HUES64 (cell line): ENCODE data around the gene NPR3.

Experiments used
- H3K27ac ChIP-seq: 2 replicates; pipeline ENCODE4 v1.7.0; 2013; ENCODE audit warnings: low read depth, low read length, inconsistent platforms
- H3K27me3 ChIP-seq: 2 replicates; pipeline ENCODE4 v1.6.1; 2013; ENCODE audit warnings: mild to moderate bottlenecking, low read length; ENCODE audit not compliant: insufficient read depth
- H3K36me3 ChIP-seq: 2 replicates; pipeline ENCODE4 v1.6.1; 2013; ENCODE audit warnings: mild to moderate bottlenecking, low read length; ENCODE audit not compliant: insufficient read depth
- H3K4me1 ChIP-seq: 2 replicates; pipeline ENCODE4 v1.6.1; 2013; ENCODE audit warnings: mild to moderate bottlenecking, low read length, moderate library complexity; ENCODE audit not compliant: insufficient read depth
- H3K4me3 ChIP-seq: 2 replicates; pipeline ENCODE4 v1.5.1; 2013; ENCODE audit warnings: mild to moderate bottlenecking, low read length, moderate library complexity
- H3K9ac ChIP-seq: 2 replicates; pipeline ENCODE4 v1.6.1; 2013; ENCODE audit warnings: mild to moderate bottlenecking, low read depth, low read length
- H3K9me3 ChIP-seq: 2 replicates; pipeline ENCODE4 v1.6.1; 2013; ENCODE audit warnings: low read depth, low read length; ENCODE audit not compliant: insufficient read depth
- WGBS: fragments of 150-250, 120-280 bp; methylation state at CpG from one replicate; pipeline ENCODE4 v1.1.7; 2013; ENCODE audit warnings: missing lambda C conversion rate; 5-methylcytosine and 5-hydroxymethylcytosine counted together

The NPR3 gene

DNA sequence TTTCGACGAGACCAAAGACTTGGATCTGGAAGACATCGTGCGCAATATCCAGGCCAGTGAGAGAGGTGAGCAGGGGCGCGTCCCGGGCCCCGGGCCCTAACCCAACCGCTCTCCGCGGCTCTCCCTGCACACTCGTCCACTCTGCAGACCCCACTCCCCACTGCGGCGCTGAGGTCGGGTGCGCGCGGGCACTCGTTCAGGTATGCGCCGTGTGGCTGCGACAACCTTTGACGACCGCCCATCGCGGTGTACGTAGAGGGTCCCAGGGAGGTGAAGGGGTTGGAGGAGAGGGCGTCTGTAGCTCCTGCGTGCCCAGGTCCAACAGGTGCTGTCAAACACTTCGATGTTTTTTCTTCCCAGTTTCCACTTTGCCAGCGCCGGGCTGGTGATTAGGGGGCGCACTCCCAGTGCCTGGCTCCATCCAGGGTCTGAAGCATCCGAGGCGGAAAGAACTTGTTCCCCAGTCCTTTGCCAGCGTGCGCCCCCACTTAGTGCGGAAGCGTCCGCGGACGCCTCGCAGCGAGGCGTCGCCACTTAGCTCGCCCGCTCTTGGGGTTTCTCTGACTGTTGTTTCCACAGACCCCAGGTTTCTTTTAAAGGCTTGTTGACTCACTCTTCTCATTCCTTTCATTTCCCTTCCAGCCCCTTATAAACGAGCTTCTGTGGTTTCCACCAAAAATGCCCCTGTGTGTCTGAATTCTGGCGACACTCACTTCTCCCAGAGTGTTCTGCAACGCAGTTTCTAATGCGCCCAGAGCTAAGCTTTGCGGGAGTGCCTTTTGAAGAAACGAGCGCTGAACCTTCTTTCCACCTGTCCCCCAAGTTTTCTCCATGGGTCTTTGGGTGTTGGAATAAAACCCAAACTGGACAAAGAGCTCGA, 1.6 kb downstream of the NPR3 start:
- Histone ChIP-seq H3K27ac (no peak overlapping the region), H3K9me3 (no peaks in the 10 kb centered on the region), H3K4me3 (peak overlapping the region; percentile 45), H3K36me3 (no peaks in the 10 kb centered on the region), H3K4me1 (peaks cover 3% of the 10 kb centered on the region), H3K27me3 (peaks cover 87% of the 10 kb centered on the region), H3K9ac (no peak overlapping the region)
- WGBS = 7% methylated on average over 56 of the region's 56 CpGs

DNA sequence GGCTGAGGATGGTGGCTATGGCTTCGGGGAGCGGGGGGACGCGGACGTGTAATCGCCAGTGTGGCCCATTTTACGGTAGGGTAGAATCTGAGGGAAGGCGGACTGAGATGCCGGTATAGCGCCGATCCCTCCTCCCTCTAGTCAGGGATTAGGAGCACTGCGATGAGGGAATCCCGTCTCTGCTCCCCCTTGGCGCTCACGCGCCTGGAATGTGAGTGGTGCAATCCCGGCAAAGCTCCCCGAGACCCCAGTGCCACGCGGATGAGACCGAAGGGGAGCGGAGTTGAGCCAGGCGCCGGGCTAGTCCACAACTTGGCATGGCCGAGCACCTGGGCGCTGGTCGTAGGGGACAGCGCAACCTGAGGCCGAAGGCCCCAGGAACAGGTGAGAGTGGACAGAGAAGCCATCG, 2.2 kb downstream of the NPR3 start:
- H3K27ac ChIP-seq = no peak overlapping the region
- whole genome bisulfite sequencing = 4% methylated on average over 30 of the region's 30 CpGs
- 0 out of 2 replicates have a peak, but pooled peaks cover 4% of the 10 kb centered on the region for H3K9me3 ChIP-seq
- H3K36me3 ChIP-seq = no peaks in the 10 kb centered on the region
- no peak overlapping the region for H3K9ac ChIP-seq
- H3K4me3 ChIP-seq = peak overlapping the region; percentile 45
- peaks cover 81% of the 10 kb centered on the region for H3K27me3 ChIP-seq
- peaks cover 3% of the 10 kb centered on the region for H3K4me1 ChIP-seq

DNA sequence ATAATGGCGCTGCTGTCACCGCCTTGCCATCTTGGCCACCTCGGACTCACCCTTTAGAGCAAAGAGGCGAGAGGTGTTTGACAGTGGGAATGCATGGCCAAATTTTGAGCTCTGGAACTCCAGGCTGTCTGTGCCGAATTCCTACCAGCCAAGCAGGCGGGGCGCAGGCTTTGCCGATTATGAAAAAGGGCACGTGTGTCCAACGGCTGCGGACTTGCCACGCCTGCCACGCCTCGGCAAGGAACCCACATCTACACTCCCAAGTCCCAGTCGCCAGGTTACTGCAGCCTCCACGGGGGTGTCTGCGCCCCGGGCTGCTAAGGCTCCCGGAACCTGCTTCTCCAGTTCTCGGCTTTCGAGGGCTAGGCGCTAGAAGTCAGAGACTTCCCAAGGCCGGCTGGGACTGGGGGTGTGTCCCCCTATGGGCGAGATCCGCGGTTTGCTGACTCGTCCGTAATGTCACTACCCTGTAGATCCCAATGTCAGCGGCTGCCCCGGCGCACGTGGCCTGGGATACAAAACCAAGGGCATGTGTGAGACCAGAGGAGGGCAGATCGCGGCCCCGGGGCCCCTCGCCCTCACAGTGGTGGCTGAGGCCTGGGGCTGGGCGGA, 2.8 kb downstream of the NPR3 start:
- H3K9ac ChIP-seq = no peak overlapping the region
- H3K9me3 ChIP-seq = 0 out of 2 replicates have a peak, but pooled peaks cover 4% of the 10 kb centered on the region
- peak overlapping the region; percentile 45 for H3K4me3 ChIP-seq
- WGBS = 3% methylated on average over 37 of the region's 37 CpGs
- H3K4me1 ChIP-seq = peaks cover 3% of the 10 kb centered on the region
- H3K27me3 ChIP-seq = peaks cover 76% of the 10 kb centered on the region
- no peak overlapping the region for H3K27ac ChIP-seq
- no peaks in the 10 kb centered on the region for H3K36me3 ChIP-seq

DNA sequence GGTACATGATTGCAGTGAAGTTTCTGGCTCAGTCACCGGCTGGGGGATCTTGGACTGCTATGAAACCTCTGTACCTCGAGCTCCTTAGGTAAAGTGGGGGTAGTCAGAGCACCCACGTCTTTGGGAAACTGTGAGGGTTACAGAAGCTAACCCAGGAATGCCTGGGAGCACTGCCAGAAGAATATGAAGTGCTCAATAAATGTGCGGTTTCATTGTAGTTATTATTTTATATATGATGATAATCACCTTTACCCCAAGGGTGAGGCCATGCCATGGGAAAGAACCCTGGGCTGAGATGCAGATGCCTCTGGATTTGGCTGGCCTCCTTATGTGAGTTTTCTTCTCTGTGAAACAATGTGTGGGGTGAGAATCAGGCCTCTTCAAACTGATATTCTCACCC, 3.7 kb downstream of the NPR3 start:
- Histone ChIP-seq H3K27me3 (peaks cover 66% of the 10 kb centered on the region), H3K4me3 (no peak overlapping the region), H3K36me3 (no peaks in the 10 kb centered on the region), H3K4me1 (peaks cover 3% of the 10 kb centered on the region), H3K9ac (no peak overlapping the region), H3K9me3 (0 out of 2 replicates have a peak, but pooled peaks cover 4% of the 10 kb centered on the region), H3K27ac (no peak overlapping the region)
- WGBS = 74% methylated on average over 3 of the region's 4 CpGs

DNA sequence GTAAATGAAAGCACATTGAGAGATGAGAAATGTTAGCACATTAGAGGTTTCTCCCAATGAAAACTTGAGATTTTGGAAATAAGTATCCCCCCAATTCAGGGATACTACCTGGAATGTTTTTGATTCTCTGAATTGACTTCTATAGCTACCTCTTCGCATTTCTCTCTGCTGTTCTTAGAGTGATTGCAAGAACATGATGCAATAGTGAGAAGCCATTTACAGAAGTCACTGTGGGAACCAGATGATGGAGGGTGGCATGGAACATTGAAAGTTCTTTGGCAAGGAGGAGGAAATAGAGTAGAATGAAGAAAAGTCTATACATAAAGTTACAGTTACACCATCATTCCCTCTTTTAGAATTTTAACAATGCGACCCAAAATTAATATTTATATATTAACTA, 9.2 kb downstream of the NPR3 start:
- WGBS = 100% methylated on average over 1 of the region's 2 CpGs
- 0 out of 2 replicates have a peak, but pooled peaks cover 4% of the 10 kb centered on the region for H3K9me3 ChIP-seq

DNA sequence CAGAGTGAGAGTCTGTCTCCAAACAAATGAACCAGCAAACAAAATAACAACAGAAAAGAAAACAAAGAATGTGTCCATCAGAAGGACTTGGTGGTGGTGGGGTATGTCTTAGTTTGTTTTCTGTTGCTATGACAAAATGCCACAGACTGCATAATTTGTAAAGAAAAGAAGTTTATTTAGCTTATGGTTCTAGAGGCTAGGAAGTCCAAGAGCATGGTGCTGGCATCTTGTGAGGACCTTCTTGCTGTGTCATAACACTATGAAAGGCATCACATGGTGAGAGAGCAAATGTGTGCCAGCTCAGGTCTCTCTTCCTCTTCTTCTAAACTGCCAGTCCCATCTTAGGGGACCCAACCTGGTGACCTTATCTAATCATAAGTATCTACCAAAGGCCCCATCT, 10.5 kb downstream of the NPR3 start:
- Histone ChIP-seq H3K27me3 (no peaks in the 10 kb centered on the region; the same call in 1 of the 2 replicates), H3K36me3 (no peaks in the 10 kb centered on the region), H3K9ac (no peak overlapping the region), H3K27ac (no peak overlapping the region), H3K9me3 (0 out of 2 replicates have a peak, but pooled peaks cover 4% of the 10 kb centered on the region), H3K4me1 (no peaks in the 10 kb centered on the region), H3K4me3 (no peak overlapping the region)

More for the DNA sequence above, 9.2 kb downstream of the NPR3 start:
- Histone ChIP-seq H3K27ac (no peak overlapping the region), H3K27me3 (peaks cover 11% of the 10 kb centered on the region), H3K4me3 (no peak overlapping the region), H3K36me3 (no peaks in the 10 kb centered on the region), H3K4me1 (no peaks in the 10 kb centered on the region), H3K9ac (no peak overlapping the region)

DNA sequence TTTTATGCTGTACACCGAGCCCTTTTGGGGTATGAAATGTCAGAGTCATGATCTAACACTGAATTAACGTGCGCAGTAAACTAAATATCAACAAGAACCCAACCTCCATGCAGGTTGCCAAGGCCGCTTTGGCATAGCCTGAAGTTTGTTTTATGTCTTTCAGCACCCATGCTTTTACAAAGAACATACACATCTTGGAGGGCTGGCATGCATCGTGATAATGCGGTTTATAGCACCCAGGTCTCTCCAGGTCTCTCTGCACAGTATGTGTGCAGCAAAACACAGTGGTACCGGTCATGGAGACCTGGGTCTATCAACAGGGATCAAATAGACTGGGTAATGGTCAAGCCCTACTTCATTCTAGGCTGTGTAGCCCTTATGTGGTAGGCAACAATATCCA, 11.8 kb downstream of the NPR3 start:
- H3K27ac ChIP-seq = no peak overlapping the region
- H3K4me1 ChIP-seq = no peaks in the 10 kb centered on the region
- H3K36me3 ChIP-seq = no peaks in the 10 kb centered on the region
- WGBS = 96% methylated on average over 7 of the region's 7 CpGs
- H3K27me3 ChIP-seq = no peaks in the 10 kb centered on the region; the same call in 1 of the 2 replicates
- no peak overlapping the region for H3K9ac ChIP-seq
- peaks cover 8% of the 10 kb centered on the region; the same call in 1 of the 2 replicates for H3K9me3 ChIP-seq
- H3K4me3 ChIP-seq = no peak overlapping the region

DNA sequence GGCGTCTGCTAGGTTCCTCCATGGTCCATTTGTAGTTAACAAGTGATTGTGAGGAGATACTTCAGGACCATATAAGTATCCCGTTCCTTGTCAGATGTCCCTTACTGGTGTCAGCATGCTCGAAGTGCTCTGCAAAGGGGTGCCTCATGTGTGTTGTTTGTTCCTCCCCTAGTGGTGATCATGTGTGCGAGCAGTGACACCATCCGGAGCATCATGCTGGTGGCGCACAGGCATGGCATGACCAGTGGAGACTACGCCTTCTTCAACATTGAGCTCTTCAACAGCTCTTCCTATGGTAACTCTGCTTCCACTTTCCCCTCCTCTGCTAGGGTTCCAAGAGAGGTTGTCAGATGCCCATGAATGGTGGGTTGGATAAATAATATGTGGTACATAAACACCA, 13.4 kb downstream of the NPR3 start:
- Histone ChIP-seq H3K9me3 (peaks cover 6% of the 10 kb centered on the region; the same call in 1 of the 2 replicates), H3K27ac (no peak overlapping the region), H3K4me1 (no peaks in the 10 kb centered on the region), H3K9ac (no peak overlapping the region), H3K36me3 (no peaks in the 10 kb centered on the region), H3K27me3 (no peaks in the 10 kb centered on the region; the same call in 1 of the 2 replicates), H3K4me3 (no peak overlapping the region)
- 94% methylated on average over 7 of the region's 7 CpGs for WGBS

DNA sequence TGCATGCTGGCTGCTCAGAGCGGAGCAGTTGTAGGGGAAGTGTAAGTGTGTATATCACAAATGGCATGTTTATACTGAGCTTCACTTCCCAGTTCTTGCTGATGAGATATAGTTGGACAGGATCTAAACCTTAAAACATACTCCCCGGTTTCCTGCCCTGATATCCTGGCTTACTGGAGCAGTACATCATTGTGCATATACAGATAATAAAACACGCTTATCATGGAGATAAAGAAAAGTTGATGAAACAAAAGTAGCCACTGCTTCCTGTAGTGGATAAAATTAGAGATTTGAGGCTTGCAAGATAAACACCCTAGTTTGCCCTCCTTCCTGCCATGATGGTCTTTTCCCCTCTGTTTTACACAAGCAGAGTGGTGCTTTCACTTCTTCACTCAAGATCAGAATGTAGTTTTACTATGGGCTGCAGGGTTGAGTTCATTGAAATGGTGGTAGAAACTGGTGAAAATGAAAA, 15.0 kb downstream of the NPR3 start:
- Histone ChIP-seq H3K4me3 (no peak overlapping the region), H3K9me3 (peaks cover 6% of the 10 kb centered on the region; the same call in 1 of the 2 replicates), H3K4me1 (no peaks in the 10 kb centered on the region), H3K36me3 (no peaks in the 10 kb centered on the region), H3K9ac (no peak overlapping the region), H3K27me3 (no peaks in the 10 kb centered on the region; the same call in 1 of the 2 replicates), H3K27ac (no peak overlapping the region)
- 95% methylated on average over 3 of the region's 3 CpGs for WGBS

DNA sequence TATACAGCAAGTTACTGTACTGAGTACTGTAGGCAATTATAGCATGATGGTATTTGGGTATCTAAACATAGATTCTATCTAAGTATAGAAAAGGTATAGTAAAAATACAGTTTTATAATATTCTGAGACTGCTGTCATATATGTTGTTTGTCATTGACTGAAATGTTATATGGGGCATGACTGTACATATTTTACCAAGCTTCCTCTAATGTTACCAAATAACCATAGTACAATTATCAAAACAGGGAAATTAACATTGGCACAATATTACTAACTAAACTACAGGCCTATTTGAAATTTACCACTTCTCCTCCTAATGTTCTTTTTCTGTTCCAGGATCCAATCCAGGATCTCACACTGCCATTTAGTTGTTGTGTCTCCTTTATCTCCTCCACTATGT, 18.5 kb downstream of the NPR3 start:
- no peak overlapping the region for H3K9ac ChIP-seq
- no peaks in the 10 kb centered on the region; the same call in 1 of the 2 replicates for H3K27me3 ChIP-seq
- no peak overlapping the region for H3K27ac ChIP-seq
- H3K9me3 ChIP-seq = peaks cover 10% of the 10 kb centered on the region; the same call in 1 of the 2 replicates
- no peak overlapping the region for H3K4me3 ChIP-seq
- H3K36me3 ChIP-seq = no peaks in the 10 kb centered on the region
- H3K4me1 ChIP-seq = no peaks in the 10 kb centered on the region
